ENCODE results near the gene ZNF524. TPM values are rescaled to one million over a fixed set of nuclear protein-coding genes. Genes with fewer than 3 reads are reported as not detected.

The ZNF524 gene, protein sequence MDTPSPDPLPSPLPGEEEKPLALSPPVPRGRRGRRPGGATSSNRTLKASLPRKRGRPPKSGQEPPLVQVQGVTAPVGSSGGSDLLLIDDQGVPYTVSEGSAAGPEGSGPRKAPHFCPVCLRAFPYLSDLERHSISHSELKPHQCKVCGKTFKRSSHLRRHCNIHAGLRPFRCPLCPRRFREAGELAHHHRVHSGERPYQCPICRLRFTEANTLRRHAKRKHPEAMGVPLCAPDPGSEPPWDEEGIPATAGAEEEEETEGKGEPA
- total RNA-seq = 1 to 10 TPM; 6.3 to 6.9 TPM

GRCh38 chr19:55599842-55600661 is at the start of gene ZNF524:
Gene ZNF524 (plus strand): TSS chr19:55600288. CDS start chr19:55602113, 1,825 bp downstream.

GRCh38 chr19:55580628-55581144 is 19.4 kb upstream of the ZNF524 start, which contains the start of gene ZNF579:
Gene ZNF579 (minus strand): TSS chr19:55580848. CDS start chr19:55579639, 1,209 bp downstream.

GRCh38 chr19:55599468-55599841 is 633 bp upstream of the ZNF524 start, which contains the start of gene FIZ1:
Gene FIZ1 (minus strand): TSS chr19:55599517. CDS start chr19:55597865, 1,652 bp downstream.

GRCh38 chr19:55605637-55606470 is 5.8 kb downstream of the ZNF524 start, which contains the start of gene ZNF865:
Gene ZNF865 (plus strand): TSS chr19:55605647. CDS start chr19:55613619, 7,972 bp downstream.

DNA sequence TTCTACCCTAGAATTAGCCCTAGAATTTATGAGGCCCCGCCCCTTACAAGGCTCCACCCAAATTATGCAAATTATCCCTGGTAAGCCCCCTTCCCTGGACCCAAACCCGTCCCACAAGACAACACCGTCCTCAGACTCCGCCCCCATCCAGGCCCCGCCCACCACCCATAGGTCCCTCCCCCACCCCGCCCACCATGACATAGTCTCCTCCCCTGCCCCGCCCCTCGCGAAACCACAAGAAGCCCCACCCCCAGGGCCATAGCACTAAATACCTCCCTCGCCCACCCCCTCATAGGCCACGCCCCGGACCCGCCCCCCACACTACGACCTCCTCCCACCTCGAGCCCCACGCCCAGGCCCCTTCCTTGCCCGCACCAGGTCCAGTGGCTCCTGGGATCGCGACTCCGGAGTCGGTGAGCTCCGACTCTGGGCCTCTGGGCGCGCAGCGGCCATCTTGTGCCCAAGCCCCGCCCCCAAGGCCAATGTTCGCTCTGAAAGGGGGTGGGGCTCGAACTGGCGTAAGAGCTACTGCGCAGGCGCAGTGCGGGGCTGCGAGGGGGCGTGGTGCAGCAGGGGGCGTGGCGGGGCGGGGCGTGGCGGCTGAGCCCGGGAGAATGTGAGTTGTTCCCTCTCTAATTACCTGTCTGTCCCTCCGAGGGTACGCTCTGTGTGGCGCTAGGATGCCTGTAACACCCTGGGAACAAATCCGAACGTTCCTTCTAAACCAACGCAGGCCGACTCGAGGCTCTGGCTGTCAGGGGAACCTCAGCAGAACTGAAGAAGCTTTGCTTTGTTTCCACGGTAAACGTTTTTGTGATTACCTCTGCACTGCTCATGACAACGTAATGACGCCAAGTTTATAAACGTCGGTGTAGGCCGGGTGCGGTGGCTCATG is 24.3 kb downstream of the ZNF524 start, which contains the start of gene ZNF784:
Gene ZNF784 (minus strand): TSS at position 458 of the 895 bp plus-strand sequence. CDS start 5 bp downstream, at position 453.

GRCh38 chr19:55640577-55641425 is 40.7 kb downstream of the ZNF524 start, which contains the start of gene ZNF580:
Gene ZNF580 (plus strand): TSS chr19:55641002. CDS start chr19:55642509, 1,507 bp downstream.

DNA sequence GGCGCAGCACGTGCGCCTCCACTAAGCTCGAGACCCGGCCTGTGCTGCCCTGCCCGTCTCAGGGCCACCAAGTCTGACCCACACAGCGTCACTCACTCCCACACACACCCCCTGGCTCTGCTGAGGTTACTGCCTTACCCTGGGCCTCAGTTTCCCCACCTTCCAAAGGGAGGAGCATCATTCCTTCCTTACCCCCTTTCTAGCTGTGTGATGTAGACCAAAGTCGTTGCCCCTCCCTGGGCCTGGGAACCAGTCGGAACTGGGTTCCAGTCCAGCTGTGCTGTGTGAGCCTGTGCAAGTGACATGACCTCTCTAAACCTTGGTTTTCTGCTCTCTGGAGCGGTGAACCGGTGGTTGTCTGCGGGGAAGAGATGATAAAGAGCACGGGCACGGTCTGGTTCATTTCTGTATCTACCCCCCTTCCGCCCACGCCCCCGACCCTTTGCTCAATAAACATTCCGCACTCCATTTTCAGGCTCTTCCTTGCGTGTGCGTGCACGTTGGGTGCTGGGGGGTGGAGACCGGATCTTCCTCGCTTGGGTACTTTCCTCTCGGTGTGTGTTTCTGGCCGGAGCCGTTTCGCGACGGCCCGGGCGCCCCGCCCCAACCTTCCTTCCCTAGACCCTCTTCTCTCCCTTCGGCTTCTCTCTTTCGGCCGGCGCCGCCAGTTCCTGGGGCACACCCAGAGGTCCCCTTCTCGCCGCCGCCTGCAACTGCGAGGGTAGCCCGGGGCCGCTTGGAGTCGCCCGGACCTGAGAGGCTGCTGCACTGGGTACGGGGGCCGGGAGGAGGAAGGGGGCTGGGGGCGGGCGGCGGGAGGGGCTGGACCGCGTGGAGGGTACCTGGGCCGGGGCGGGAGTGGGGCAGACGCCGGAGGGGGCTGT is 43.2 kb downstream of the ZNF524 start, which contains the start of gene ZNF581:
Gene ZNF581 (plus strand): TSS at position 647 of the 884 bp plus-strand sequence. CDS start 923 bp downstream, outside the sequence.

GRCh38 chr19:55647732-55648584 is 47.9 kb downstream of the ZNF524 start, which contains the start of gene CCDC106:
Gene CCDC106 (plus strand): TSS chr19:55648212. CDS start chr19:55649047, 835 bp downstream.

Other genes with a start within 250 kb of the ZNF524 start
- not detected for gene COX6B2, start 245.6 kb upstream of the ZNF524 start, total RNA-seq
- gene GARIN5B, start 237.0 kb upstream of the ZNF524 start, total RNA-seq = not detected
- gene IL11, start 229.8 kb upstream of the ZNF524 start, total RNA-seq = 1 to 10 TPM in 1 of 2 donors, not detected in 1; 1.0 TPM
- not detected for gene TMEM190, start 223.5 kb upstream of the ZNF524 start, total RNA-seq
- not detected for gene TMEM238, start 216.0 kb upstream of the ZNF524 start, total RNA-seq
- 100 to 1,000 TPM; 230 to 328 TPM for gene RPL28, start 214.4 kb upstream of the ZNF524 start, total RNA-seq
- gene UBE2S, start 192.5 kb upstream of the ZNF524 start, total RNA-seq = 100 to 1,000 TPM; 248 to 380 TPM
- not detected for gene SHISA7, start 157.0 kb upstream of the ZNF524 start, total RNA-seq
- gene ISOC2, start 138.6 kb upstream of the ZNF524 start, total RNA-seq = 10 to 100 TPM; 66.4 to 95.6 TPM
- not detected for gene C19orf85, start 135.5 kb upstream of the ZNF524 start, total RNA-seq
- gene ZNF628, start 123.7 kb upstream of the ZNF524 start, total RNA-seq = 1 to 10 TPM; 4.8 to 5.7 TPM
- gene NAT14, start 115.1 kb upstream of the ZNF524 start, total RNA-seq = 10 to 100 TPM; 13.4 to 18.6 TPM
- gene SSC5D, start 111.9 kb upstream of the ZNF524 start, total RNA-seq = under 1 TPM; 0.67 to 0.69 TPM
- not detected for gene SBK2, start 63.2 kb upstream of the ZNF524 start, total RNA-seq
- gene SBK3, start 54.7 kb upstream of the ZNF524 start, total RNA-seq = not detected
- gene ZNF579, start 19.4 kb upstream of the ZNF524 start, total RNA-seq = 1 to 10 TPM; 4.5 to 7.0 TPM
- gene FIZ1, start 771 bp upstream of the ZNF524 start, total RNA-seq = 1 to 10 TPM; 2.4 to 3.3 TPM
- gene ZNF865, start 5.4 kb downstream of the ZNF524 start, total RNA-seq = 1 to 10 TPM; 1.4 to 2.3 TPM
- gene ZNF784, start 24.3 kb downstream of the ZNF524 start, total RNA-seq = 1 to 10 TPM; 3.3 to 4.5 TPM
- gene ZNF580, start 40.7 kb downstream of the ZNF524 start, total RNA-seq = 1 to 10 TPM; 6.0 to 6.5 TPM
- 10 to 100 TPM; 10.7 to 14.0 TPM for gene ZNF581, start 43.4 kb downstream of the ZNF524 start, total RNA-seq
- gene CCDC106, start 47.9 kb downstream of the ZNF524 start, total RNA-seq = 10 to 100 TPM in 1 of 2 donors, 1 to 10 TPM in 1; 9.7 to 16.2 TPM
- gene U2AF2, start 54.7 kb downstream of the ZNF524 start, total RNA-seq = 100 to 1,000 TPM in 1 of 2 donors, 10 to 100 TPM in 1; 81.9 to 141 TPM
- 10 to 100 TPM; 23.3 to 29.9 TPM for gene EPN1, start 74.9 kb downstream of the ZNF524 start, total RNA-seq
- gene NLRP9, start 138.1 kb downstream of the ZNF524 start, total RNA-seq = not detected
- not detected for gene RFPL4A, start 158.8 kb downstream of the ZNF524 start, total RNA-seq
- not detected for gene RFPL4AL1, start 168.8 kb downstream of the ZNF524 start, total RNA-seq
- not detected for gene NLRP11, start 231.7 kb downstream of the ZNF524 start, total RNA-seq
- gene NLRP4, start 236.3 kb downstream of the ZNF524 start, total RNA-seq = not detected